Stimulated activated CD4-positive, alpha-beta T cell treated with anti-CD3 and anti-CD28 coated beads, TNF-alpha, amount 100 ng/mL, for 4 hours (primary cell): ENCODE measurements around the gene RABEPK.
A peak's percentile ranks its signal among the peaks of the same experiment; 100 is the strongest.
"Not testable (repeated sequence)": the region's sequence is repeated elsewhere in the genome, so short reads cannot be mapped to it uniquely, and the experiment has no call there.

Experiments
- DNase-seq, 3 experiments: peaks; one replicate each; pipeline ENCODE4 v3.0.0-alpha.2; 2020; ENCODE audit warnings: low read depth in 3 of 3

Gene RABEPK

GRCh38 chr9:125243792-125244260, 43.5 kb downstream of the RABEPK start:
- DNase-seq, result no peak

GRCh38 chr9:125246261-125246667, 45.9 kb downstream of the RABEPK start:
- no peak for DNase-seq

GRCh38 chr9:125254231-125254630, 53.9 kb downstream of the RABEPK start:
- DNase-seq, result no peak

DNA sequence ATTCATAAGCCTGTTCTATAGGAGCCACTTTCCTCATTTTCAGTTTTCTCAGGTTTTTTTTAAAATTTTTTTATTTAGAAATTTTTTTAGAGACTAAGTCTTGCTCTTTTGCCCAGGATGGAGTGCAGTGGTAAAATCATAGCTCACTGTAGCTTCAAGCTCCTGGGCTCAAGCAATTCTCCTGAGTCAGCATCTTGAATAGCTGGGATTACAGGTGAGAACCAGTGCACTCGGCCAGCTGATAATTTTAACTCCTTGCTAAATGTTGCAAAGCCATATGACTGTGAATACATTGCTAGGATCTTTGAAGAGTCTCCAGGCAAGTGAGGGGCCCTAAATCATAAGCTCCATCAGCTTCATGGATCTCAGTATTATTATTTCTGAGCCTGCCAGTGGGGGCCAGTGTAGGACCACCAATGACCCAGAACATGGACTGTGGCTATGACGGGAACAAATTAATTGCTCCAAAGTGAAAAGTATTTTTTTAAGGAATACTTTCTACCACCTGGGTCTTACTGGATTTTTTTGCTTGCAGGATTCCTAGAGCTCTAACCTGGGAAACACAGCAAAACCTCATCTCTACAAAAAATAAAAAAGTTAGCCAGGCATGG, 55.5 kb downstream of the RABEPK start:
- no peak for DNase-seq

GRCh38 chr9:125258160-125258785, 57.9 kb downstream of the RABEPK start:
- DNase-seq, result no peak

DNA sequence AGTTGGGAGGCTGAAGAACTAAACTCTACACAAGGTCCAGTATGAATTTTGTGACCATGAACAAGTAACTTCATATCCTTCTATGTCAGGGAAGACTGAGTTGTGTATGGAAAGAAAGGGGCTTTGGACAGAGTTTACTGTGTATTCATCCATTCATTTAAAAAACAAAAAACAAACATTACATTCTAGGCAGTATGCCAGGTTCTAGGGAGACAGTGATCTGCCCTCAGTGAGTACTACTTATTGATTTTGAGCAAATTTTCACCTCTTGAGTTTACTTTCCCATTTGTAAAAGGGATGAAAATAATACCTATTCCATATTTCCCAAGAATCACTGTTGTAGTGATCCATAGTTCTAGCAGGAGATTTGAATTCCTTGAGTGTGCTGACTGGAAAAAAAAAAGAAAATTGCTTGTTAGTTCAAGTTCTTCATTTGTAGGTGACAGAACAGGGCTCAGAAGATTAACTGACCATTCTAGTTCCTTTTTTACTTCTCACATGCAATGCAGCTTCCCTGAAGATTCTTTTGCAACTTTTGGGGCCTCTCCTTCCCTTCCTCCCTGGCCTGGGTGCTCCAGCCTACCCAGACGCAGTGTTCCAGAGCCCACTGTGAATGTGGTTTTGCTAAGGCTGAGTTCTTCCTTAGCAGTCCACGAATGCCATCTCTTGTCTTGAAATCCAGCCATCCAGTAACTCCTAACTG, 58.6 kb downstream of the RABEPK start:
- DNase-seq, result no peak

- no peak for DNase-seq
Measured at GRCh38 chr9:125260561-125260960, 60.2 kb downstream of the RABEPK start.

DNA sequence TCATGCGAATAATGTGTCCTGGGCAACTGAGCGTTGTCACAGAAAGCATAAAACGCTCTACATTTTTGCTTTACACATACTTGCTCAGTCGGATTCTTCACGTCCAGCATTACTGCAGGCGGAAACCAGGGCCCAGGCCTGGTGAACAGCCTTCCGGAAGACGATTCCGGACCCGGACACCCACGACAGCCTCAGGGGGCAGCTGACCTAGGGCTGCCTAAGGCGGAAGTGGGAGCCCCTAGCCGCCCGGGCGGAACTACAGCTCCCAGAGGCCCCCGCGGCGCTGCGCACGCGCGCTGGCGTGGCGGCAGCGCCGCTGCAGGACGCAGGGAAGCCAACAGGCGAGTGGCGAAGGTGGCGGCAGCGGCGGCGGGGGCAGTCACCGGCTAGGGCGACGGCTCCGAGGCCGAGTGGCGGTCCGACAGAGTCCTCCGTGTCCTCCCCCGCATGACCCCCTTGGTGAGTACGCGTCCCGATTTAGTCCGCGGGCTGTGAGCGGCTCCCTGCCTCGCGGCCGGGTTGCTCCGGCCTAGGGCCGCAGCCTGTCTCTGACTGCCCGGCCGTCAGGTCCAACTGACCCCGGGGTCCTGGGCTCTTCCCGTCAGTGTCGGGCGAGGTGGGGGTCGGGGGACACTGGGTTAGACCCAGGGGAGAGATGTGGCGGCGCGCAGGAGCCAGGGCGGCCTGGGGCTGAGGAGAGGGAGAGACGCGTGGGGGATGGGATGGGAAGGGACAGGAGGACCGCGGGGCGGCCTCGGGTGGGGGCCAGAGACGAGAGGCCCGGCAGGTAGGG, 61.4 kb downstream of the RABEPK start, which contains the start of gene GAPVD1:
GAPVD1 (plus strand) TSS at position 326 of the 793 bp plus-strand sequence. CDS start 37,096 bp downstream, outside the sequence.
- DNase-seq, result peak; percentile 72 to 77 (median 75)

DNA sequence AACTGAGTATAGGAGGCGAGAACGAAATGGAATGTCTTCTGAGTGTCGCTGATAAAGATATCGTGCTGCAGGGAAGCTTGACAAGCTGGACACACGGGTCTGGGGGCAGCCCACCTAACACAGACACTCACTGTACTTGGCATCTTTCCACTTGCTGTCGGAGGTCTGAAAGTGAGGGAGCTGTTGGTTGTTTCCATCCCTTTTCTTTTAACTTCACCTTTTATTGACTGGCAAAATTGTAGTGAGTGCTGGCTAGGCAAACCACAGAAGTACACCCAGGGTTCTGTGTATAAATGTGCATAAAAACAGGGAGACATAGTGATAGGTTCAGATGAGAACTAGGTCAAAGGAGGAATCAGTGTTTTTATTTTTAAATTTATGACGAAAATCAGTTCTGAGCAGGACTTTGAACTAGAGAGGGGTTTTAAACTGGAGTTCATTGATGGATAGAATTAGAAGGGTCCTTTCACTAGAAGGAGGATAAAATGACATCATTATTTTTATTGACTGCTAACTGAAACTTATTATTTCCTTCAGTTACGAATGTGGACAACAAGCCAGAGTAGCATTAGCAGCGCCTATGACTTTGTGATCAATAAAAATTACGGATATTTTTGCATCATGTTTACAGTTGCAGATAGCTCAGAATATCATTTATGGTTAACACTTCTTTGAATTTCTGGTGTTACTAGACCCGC, 62.1 kb downstream of the RABEPK start:
- no peak for DNase-seq

DNA sequence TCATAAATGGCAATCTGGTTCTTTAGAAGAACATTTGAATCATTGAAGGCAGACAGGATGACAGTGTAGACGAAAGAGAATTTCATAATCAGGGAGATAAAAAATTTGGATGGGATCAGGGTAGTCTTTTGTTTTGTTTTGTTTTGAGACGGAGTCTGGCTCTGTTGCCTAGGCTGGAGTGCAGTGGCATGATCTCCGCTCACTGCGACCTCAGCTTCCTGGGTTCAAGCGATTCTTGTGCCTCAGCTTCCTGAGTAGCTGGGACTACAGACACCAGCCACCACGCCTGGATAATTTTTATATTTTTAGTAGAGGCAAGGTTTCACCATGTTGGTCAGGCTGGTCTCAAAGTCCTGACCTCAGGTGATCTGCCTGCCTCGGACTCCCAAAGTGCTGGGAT, 63.7 kb downstream of the RABEPK start:
- not testable (repeated sequence) for DNase-seq

- no peak for DNase-seq
Measured at GRCh38 chr9:125268394-125269013, 68.2 kb downstream of the RABEPK start.

- DNase-seq, result no peak
Measured at GRCh38 chr9:125269014-125269397, 68.7 kb downstream of the RABEPK start.

- DNase-seq, result no peak
Measured at GRCh38 chr9:125271081-125271480, 70.7 kb downstream of the RABEPK start.

DNA sequence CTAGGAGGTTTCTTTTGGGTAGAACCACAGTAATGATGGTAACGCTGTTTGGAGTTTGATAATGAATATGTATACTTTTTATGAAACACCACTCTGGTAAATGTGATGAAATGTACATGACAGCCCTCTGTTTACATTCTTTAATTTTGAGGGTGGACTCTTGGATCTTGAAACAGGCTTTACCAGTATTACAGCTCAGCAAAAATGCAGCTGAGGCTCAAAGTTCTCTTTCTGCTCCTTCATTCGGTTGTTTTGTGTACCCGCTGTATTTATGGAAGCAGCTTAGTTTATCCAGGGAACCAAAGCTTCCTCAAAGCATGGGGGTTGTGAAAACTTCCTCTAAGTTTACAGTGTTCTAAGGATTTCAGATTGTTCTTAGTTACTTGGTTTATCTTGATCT, 72.4 kb downstream of the RABEPK start:
- no peak for DNase-seq

DNA sequence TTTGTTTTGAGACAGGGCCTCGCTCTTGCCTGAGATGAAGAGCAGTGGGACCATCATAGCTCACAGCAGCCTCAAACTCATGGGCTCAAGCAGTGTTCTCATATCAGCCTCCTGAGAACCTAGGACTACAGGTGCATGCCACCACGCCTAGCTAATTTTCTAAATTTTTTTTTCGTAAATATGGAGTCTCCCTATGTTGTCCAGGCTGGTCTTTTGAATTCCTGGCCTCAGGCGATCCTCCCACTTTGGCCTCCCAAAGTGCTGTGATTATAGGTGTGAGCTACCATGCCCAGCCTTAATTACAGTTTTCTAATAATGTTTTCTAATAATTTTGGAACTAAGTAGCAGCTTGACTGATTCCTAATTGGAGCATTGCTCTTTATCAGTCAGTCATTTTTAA, 76.4 kb downstream of the RABEPK start:
- DNase-seq, result no peak

DNA sequence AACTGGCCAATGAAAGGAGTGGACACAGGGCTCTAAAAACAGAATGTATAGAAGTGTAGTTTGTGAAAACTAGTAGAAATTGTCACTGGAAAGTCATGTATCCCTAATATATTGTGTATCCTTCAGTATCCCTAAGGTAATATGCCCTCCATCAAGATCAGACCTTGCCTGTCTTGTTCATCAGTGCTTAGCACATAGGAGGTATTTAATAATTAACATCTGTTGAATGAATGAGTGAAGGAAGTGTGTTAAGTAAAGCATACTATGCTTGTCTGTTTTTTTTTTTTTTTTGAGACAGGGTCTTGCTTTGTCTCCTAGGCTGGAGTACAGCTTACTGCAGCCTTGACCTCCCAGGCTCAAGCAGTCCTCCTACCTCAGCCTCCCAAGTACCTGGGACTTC, 77.1 kb downstream of the RABEPK start:
- no peak for DNase-seq

- DNase-seq, result no peak
Measured at GRCh38 chr9:125280945-125281344, 80.6 kb downstream of the RABEPK start.
